Spinal cord (tissue), 4 donors: Measurements from ENCODE around the gene GZF1. TPM values are rescaled to one million over a fixed set of nuclear protein-coding genes. Genes with fewer than 3 reads are reported as not detected.

Experiments
- polyA plus RNA-seq, 2 donors: library from polyadenylated mRNA; unstranded; fragments of 120-200 nt; gene quantifications; one replicate each; pipeline ENCODE4 v1.2.1, GENCODE V29; 2013; ENCODE audit not compliant: insufficient read length in 2 of 2
- small RNA-seq: library from RNA; depleted of rRNA; stranded (forward); fragments of <200 nt; gene quantifications from one replicate; pipeline ENCODE3, GENCODE V24; 2014; ENCODE audit warnings: low replicate concordance
- total RNA-seq, 2 donors: library from RNA; depleted of rRNA in 1 of 2; stranded (reverse); fragments of 120-200 nt in 1 of 2; fragments of >200 nt in 1 of 2; gene quantifications; one replicate each; pipeline versions ENCODE4 v1.2.3 to v1.2.4, GENCODE V29; 2013 to 2014

GZF1 gene
- total and polyA plus RNA-seq, 4 donors: 21.1 to 23.7 (median 22.7) TPM

Small RNAs within 50 kb of the gene (small RNA-seq; reads per million reads assigned to genes)
- not detected for gene RNA5SP479

Other genes starting within 250 kb of the GZF1 start
- gene NXT1, start 11.4 kb upstream of the GZF1 start, total RNA-seq: 10 to 100 TPM; 16.0 to 24.1 TPM
- 10 to 100 TPM; 14.8 to 17.2 TPM for gene NXT1, start 11.4 kb upstream of the GZF1 start, polyA plus RNA-seq
- gene NAPB, start 59.3 kb downstream of the GZF1 start, total RNA-seq: 100 to 1,000 TPM in 1 of 2 donors, 10 to 100 TPM in 1; 37.0 to 207 TPM
- gene NAPB, start 59.3 kb downstream of the GZF1 start, polyA plus RNA-seq: 100 to 1,000 TPM; 114 to 137 TPM
- not detected for gene CSTL1, start 77.5 kb downstream of the GZF1 start, total RNA-seq
- not detected for gene CSTL1, start 77.5 kb downstream of the GZF1 start, polyA plus RNA-seq
- not detected for gene CST11, start 90.7 kb downstream of the GZF1 start, total RNA-seq
- not detected for gene CST11, start 90.7 kb downstream of the GZF1 start, polyA plus RNA-seq
- gene CST8, start 128.9 kb downstream of the GZF1 start, total RNA-seq: not detected
- gene CST8, start 128.9 kb downstream of the GZF1 start, polyA plus RNA-seq: not detected
- gene CST9L, start 206.3 kb downstream of the GZF1 start, total RNA-seq: not detected
- gene CST9L, start 206.3 kb downstream of the GZF1 start, polyA plus RNA-seq: not detected
- gene CST9, start 243.7 kb downstream of the GZF1 start, total RNA-seq: not detected
- gene CST9, start 243.7 kb downstream of the GZF1 start, polyA plus RNA-seq: not detected